Measurements from ENCODE around the gene RHOD.

The RHOD gene

DNA sequence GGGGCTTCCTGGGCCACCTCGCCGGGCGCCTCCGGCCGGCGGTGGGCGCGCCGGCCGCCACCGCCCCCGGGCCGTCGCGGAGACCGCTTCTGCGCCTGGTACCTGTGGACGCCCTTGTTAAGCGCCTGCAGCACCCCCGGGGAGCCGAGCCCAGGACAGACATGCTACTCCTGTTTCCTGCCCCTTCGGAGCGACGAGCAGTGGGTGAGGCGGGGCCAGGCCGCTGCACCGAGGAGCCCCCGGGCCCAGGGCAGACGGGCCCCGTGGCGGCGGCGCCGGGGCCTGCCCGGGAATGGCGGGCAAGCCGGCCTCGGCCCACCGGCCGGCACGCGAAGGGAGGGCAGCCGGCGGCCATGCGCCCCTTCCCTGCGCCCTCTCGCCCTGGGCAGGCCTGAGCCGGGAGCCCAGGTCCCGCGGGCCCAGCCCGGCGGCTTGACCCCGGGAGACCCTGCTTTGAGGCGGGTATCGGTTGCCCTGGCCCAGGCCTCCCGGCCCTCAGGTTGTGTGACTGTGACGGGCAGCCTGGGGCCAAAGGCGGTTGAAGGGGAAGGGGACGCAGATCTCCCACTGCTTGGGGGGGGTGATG is 61.6 kb downstream of the RHOD start:
- peak; percentile 52 for DNase-seq

DNA sequence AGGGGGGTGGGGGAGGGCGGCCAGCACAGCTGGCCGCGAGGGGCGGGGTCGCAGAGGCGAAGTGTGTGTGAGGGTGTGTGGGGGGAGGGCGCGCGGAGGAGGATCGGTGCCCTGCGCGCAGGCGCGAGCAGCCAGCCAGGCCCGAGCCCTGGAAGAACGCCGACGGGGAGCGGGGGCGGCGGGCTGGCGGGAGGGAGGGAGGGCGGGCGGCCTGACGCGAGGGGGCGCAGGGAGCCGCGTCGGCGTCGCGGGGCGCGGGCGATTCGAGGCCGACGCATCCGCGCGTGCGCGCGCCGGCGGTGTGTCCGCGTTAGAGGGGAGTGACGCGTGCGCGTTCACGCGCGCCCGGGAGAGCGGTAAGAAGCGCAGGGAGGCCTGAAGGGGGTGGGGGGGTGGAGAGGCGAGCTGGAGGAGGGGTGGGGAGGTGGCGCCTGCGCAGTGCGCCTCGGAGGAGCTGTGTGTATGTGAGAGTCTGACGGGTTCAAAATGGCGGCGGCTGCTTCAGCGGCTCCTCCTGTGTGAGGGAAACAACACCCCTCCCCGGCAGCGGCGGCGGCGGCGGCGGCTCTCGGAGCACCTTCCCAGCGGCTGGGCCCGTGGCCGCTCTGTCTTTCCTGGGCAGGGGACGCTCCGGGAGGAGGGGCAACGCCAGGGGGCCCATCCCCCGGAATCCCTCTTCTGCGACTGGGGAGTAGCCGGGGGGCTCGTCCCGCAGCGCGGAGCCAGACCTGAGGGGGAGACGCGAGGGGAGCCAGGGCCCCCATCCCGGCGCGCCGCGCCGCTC is 62.3 kb downstream of the RHOD start, which contains the start of gene KDM2A:
Gene KDM2A (plus strand): TSS at position 463 of the 784 bp plus-strand sequence. CDS start 2,054 bp downstream, outside the sequence.
- DNase-seq: peak; percentile 100

DNA sequence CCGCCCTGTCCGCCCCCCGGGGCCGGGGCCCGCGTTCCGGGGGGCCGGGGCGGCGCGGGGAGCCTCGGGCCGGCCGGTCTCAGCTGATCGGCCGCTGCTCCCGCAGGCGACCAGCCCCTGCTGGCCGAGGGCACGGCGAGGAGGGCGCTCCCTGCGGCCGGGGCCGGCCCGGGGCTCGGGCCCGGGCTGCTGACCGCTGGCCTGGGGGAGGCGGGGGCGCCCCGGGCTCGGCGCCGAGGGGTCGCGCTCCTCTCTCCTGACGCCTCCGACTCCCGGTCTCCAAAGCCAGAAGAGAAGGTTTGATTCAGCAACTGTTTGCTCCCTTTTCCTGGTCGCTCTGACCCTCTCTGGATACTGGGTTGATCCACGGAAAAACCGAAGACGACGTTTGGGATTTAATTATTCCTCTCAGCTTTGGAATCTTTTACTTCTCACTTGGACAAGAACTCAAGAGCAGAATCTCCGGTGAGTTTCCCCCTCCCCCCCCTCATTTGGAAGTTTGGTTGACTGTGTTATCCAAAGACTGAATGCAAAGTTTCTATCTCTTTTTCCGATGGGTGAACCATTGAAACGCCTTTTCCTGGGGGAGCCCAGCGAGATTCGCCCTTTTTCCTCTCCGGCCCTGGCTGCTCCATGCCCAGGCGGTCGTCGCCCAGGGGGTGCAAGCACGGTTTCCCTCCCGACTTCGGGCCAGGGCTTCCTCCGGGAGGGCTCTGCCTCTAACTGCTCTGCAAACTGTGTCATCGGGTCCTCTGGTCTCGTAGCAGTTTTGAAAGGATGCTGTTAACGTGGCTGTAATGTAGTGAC is 63.1 kb downstream of the RHOD start:
- DNase-seq: no peak

DNA sequence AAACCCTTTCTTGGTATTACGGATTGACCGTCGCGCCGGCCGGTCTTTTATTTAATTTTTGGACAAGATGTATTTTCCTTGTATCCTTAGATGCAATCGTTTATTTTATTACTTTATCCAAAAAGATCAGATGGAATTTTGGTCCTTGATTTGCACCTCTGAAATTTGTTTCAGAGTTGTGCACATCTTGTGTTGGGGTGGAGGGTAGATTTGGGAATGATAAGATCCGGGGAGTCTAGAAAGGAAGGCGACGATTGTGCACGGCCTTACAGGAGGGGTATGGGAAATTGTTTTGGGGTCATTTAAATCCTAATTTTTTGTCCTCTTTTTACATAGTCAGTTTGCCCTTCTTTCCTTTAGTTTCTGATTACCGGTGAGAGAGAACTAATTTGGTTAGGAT is 63.8 kb downstream of the RHOD start:
- no peak for DNase-seq

DNA sequence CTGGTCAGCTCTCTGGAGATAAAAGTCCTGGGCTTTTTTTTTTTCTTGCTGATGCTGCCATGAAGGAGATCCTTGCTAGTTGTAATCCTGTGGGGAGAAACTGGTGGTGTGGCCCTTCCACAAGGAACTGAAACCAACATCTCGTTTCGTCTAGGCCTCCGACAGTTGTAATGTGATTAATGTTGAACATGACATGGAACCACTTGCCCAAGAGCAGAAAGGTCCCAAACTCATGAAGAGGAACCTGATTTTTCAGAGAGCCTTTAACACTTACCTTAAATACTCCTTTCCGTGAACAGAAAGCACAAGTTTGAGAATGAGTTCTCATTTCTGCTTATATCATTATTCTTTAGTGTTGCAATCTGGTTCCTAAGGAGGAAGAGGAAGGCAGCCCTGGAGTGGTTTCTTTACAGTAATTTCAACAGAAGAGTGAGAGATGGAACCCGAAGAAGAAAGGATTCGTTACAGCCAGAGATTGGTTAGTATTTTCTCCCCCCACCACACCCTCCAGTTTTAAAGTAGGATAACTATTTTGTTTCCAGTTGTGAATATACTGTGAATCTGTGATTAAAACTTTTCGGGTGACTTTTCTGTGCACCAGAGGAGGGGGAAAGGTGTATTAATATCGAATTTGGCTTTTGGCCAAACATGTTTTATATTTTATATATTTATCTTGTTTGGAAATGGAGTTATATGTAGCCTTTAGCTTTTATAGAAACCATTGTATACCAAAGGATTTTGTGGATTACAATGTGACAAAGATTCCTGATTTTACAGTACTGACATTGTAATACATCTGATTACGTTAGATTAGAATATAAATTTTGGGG is 64.4 kb downstream of the RHOD start:
- DNase-seq: peak; percentile 56

Measured in CD4-positive, alpha-beta T cell treated with Interleukin-15 for 1 hour (primary cell).